HT-29 (cell line): Measurements from ENCODE around the gene GTF2H4. TPM values are rescaled to one million over a fixed set of nuclear protein-coding genes. Genes with fewer than 3 reads are reported as not detected.
"Not testable (repeated sequence)": the region's sequence is repeated elsewhere in the genome, so short reads cannot be mapped to it uniquely, and the experiment has no call there.

ENCODE experiments used
- DNase-seq: peaks from one replicate; pipeline ENCODE4 v3.0.0-alpha.2; 2015; ENCODE audit warnings: low spot score
- total RNA-seq: library from RNA; depleted of rRNA; stranded (reverse); fragments of >200 nt; shearing (Covaris generic); gene quantifications from 2 replicates; pipeline ENCODE4 v1.2.3, GENCODE V29; 2014; rRNA removed

GTF2H4 gene
- 18.9 and 20.2 TPM in 2 replicates for total RNA-seq

DNA sequence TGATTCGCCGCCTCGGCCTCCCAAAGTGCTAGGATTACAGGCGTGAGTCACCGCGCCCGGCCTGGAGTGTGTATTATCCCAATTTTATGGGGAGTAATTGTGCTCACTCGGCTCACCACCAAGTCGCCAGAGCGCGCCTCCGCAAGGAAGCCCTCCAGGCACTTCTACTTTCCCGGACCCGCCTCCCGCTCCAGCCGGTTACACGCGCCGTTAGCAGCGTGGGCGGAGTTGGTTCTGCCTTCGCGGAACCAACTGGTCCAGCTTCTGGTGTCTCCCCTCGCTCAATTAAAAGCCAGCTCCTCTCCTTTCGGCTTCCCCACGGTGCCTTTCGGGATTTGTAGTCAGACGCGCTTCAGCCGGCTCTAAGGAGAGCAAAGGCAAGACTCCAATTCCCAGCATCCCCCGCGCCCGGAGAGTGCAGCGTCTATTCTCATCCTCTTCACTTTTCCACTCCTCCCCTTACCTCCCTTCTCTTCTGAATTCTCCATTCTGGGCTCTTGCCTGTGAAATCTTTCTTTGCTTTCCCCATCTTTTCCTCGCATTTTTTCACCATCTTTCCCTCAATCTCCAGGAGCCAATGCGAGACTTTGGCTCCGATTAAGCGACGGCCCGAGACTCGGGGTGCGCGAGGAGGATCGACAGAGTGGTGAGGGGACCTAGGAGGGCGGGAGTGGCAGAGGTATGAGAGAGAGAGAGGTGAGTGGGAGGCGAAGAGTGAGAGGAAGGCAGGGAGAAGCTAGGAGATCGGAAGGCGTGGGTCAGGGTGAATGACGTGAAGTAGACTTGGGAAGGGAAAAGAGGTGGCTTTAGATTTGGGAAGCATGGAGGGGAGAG lies at the start of gene GTF2H4:
Gene GTF2H4, plus strand, starts transcription at position 450 of the 834 bp plus-strand sequence.
- DNase-seq: peak; percentile 99

DNA sequence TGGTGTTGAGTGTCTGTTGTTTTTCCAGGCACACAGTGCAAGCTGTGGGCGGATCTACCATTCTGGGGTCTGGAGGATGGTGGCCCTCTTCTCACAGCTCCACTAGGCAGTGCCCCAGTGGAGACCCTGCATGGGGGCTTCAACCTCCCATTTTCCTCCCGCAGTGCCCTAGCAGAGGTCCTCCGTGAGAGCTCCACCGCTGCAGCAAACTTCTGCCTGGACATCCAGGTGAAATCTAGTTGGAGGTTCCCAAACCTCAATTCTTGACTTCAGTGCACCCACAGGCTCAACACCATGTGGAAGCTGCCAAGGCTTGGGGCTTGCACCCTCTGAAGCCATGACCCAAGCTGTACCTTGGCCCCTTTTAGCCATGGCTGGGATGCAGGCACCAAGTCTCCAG lies 48.3 kb upstream of the GTF2H4 start:
- DNase-seq: not testable (repeated sequence)

DNA sequence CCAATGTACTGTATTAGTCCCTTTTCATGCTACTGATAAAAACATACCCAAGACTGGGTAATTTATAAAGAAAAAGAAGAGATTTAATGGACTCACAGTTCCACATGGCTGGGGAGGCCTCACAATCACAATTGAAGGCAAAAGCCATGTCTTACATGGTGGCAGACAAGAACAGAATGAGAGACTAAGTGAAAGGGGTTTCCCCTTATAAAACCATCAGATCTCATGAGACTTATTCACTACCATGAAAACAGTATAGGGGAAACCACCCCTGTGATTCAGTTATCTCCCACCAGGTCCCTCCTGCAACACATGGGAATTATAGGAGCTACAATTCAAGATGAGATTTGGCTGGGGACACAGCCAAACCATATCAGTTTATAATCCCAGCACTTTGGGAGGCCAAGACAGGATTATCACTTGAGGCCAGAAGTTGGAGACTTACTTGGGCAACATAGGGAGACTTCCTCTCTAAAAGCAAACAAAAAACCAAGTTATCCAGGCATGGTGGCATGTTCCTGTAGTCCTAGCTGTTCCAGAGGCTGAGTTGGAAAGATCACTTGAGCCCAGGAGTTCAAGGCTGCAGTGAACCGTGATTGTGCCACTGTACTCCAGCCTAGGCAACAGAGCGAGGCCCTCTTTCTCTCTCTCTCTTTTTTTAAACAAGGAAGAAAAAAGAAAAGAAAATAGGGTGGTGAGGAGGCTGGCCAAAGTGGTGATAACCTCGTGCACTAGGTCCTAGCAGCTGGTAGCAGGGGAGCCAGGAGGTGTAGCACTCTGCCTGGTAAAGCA lies 46.6 kb upstream of the GTF2H4 start:
- DNase-seq: no peak

DNA sequence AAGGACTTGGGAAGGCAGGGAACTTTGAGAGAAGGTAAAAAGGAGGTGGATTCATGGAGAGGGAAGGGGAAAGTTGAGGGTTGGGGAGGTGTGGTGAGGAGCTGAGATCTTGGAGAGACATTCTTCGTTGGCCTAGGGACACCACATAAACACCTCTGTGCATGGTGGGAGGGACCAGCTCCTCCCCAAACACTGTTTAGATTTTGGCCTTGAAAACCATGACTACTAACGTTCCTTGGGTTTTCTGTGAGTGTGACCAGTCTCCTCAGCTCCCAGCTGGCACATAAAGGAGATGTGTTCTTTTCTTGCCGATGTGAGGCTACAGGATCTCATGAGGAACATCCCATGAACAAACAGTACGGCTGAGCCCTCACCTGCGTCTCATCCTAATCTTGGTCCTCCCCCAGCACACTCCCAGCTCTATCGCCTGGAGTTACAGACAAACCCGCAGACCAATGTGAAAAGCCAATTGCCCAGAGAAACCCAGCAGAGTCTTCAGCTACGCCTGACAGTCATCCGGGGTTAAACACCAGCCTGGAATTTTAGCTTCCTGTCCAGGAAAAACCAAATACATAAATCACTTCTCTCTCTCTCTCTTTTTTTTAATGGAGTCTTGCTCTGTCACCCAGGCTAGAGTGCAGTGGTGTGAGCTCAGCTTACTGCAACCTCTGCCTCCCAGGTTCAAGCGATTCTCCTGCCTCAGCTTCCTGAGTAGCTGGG lies 45.7 kb upstream of the GTF2H4 start:
- no peak for DNase-seq

DNA sequence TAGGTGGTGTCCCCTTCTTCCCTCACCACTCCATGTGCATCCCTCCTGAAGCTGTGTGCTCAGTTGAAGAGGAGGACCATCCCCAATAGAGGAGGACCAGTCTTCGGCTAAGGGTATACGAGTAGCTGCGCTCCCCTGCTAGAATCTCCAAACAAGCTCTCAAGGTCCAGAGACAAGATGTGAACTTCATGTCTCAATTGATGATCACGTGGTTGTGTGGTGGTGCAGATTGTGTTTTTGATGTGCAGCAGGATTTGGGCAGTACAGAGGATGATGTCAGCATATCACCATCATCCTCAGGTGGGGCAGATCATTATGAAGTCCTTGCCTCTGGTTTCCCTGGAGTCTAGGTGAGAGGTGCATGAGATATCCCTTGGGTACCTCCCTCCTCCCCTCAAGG lies 43.7 kb upstream of the GTF2H4 start:
- no peak for DNase-seq

DNA sequence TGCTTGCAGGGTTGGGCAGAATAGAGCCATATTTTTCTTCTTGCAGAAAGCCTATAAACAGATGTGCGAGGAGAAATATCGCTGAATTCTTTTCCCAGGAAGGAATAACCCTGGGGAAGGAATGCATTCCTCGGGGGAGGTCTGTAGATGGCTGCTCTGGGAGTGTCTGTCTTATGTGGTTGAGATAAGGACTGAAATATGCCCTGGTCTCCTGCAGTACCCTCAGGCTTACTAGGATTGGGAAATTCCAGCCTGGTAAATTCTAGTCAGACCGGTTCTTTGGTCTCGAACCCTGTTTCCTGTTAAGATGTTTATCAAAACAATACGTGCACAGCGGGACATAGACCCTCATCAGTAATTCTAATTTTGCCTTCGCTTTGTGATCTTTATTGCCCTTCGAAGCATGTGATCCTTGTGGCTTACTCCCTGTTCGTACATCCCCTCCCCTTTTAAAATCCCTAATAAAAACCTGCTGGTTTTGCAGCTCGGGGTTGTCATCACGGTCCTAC lies 38.7 kb upstream of the GTF2H4 start:
- DNase-seq: not testable (repeated sequence)

DNA sequence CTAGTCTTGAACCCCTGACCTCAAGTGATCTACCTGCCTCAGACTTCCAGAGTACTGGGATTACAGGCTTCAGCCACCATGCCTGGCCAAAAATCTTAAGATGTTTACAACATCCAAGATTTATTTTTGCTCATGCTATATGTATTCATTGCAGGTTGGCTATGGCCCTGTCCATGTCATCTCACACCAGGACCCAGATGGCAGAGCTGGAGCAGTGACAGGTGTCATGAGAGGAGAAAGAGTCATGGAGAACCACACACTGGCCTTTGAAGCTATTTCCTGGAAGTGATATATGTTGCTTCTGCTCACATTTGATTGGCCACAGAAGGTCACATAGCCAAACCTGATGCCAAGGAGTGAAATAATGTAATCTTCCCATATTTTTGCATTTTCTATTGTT lies 37.5 kb upstream of the GTF2H4 start:
- DNase-seq: no peak

DNA sequence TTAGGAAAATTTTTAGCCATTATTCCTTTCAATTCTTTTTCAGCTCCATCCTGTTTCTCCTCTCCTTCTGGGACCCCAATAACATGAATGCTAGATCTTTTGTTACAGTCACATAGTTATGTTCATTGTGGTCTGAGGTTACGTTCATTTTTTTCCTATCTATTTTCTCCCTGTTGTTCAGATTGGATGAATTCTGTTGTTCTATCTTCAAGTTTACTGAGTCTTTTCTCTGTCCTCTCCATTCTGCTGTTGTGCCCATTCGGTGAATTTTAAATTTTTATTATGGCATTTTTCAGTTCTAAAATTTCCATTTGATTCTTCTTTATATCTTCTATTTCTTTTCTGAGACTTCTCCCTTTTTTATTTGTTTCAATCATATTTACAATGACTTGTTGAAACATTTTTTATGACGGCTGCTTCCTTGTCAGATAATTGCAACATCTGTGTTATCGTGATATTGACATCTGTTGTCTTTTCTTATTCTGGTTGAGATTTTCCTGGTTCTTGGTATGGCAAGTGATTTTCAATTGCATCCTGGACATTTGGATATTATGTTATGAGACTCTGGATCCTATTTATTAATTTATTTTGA lies 36.3 kb upstream of the GTF2H4 start:
- DNase-seq: no peak

DNA sequence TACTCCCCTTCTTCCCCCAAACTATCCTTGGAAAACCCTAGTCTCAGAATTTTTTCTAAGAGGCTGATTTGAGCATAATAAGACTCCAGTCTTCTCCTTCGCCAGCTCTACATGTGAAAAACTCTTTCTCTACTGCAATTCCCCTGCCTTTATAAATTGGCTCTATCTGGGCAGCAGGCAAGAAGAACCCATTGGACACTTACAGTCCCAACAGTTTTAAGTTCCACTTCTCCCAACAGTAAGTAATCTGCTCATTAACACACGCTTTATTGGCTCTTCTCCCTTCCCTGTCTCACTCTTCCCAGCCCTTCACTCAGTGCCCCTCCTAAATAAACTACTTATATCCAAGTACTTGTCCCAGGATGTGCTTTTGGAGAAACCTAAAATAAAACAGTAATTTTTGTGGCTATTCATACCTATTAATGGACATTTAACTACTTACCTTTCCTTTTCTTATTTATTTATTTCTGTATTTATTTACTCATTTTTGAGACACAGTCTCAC lies 34.8 kb upstream of the GTF2H4 start:
- no peak for DNase-seq

DNA sequence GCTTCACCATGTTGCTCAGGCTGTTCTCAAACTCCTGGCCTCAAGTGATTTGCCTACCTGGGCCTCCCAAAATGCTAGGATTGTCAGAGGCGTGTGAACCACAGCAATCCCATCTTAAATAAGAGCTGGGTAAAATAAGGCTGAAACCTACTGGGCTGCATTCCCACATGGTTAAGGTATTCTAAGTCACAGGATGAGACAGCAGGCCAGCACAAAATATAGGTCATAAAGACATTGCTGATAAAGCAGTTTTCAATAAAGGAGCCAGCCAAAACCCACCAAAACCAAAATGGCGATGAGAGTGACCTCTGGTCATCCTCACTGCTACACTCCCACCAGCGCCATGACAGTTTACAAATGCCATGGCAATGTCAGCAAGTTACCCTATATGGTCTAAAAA lies 34.2 kb upstream of the GTF2H4 start:
- not testable (repeated sequence) for DNase-seq

DNA sequence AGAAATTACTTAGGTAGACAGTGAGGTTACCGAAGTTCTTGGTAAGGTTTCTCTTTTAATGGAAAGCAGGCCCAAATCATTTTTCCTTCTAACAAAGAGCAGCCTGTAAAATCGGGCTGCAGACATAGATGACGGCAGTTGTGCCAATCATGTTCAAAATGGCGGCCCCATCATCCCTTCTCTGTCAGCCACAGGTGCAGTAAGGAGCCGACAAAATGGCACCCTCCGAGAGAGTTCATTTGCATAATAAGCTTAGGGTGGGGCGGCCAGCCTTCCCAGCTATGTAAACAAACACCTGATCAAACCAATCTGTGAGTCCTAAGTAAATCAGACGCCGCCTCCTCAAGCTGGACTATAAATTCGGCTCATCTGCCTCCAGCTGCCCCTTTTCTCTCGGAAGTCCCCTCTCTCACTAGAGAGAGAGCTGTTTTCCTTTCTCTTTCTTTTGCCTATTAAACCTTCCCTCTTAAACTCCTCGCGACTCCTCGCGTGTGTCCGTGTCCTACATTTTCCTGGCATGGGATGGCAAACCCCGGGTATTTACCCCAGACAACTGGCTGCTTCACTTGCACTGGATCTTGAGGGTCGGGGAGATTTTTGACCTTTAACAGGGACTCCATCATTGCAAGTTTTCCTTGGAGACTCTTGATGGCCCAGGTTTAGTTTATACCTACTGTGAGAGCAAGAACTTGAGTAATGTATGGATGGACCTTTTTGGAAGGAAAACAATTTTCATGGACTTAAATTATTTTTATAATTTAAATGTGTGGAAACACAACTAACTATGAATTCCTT lies 32.6 kb upstream of the GTF2H4 start:
- DNase-seq: no peak

DNA sequence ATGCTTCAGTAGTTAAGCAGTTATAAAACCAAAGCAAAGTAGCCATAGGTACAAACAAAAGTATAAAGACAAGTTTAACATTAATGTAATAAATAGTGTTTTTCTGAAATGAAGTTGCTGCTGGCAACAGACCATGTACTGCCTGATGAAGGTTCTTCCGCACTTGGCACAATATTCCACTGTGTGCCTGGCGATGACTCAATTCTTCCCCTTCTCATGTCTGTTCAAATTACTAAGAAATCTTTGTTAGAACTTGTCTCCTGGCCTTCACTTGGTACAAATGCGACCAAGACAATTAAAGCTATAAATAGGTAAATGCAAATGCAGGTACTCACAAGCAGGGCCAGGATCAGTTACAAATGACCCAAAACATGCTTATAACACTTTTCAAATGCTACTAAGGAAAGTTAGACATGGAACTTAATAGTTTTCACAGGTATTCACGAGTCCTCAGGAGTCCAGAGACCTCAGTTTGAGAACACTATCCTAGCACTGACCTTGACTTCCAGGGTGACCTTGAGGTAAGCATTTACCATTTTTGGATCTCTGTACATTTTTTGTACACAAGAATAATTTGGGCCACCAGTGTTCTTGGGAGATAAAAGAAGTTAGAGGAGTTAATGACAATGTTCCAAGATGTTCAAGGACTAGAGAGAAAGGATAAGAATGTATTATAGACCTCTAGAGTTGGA lies 31.8 kb upstream of the GTF2H4 start:
- DNase-seq: no peak

DNA sequence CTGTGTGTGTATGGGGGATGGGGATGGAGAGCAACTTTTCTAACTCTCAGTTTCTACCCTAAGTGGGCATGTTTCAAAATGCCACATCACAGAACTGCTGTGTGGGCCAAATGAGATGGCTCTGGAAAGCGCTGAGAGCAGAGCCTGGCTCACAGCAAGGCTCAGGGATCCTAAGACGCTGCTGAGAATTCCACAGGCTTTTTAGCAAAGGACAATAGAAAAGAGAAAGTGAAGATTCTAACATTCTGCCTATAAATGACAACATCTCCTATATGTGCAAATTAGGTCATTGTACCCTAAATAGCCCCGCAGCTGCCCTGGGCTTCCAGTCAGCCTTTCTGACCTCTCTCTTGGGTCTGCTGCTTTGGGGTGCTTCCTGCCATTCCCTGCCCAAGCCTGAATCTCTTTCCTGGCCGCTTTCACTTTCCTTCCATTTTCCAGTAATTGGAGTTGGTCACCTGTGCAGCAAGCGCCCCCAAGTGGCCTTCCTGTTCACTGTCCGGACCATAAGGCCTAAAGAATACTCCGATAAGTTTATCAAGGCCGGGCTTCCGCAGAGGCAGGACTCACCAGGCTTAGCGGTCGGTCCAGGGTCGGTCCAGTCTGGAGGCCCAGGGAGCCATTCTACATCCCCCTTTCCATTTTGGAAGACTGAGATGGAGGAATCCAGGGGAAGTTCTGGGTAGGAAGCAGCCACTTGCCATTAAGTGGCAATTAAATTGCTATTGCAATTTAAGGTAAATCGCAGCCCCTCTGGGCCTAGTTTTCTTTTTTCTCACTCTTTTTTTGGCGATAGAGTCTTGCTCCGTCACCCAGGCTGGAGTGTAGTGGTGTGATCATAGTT lies 30.4 kb upstream of the GTF2H4 start:
- DNase-seq: peak; percentile 95

DNA sequence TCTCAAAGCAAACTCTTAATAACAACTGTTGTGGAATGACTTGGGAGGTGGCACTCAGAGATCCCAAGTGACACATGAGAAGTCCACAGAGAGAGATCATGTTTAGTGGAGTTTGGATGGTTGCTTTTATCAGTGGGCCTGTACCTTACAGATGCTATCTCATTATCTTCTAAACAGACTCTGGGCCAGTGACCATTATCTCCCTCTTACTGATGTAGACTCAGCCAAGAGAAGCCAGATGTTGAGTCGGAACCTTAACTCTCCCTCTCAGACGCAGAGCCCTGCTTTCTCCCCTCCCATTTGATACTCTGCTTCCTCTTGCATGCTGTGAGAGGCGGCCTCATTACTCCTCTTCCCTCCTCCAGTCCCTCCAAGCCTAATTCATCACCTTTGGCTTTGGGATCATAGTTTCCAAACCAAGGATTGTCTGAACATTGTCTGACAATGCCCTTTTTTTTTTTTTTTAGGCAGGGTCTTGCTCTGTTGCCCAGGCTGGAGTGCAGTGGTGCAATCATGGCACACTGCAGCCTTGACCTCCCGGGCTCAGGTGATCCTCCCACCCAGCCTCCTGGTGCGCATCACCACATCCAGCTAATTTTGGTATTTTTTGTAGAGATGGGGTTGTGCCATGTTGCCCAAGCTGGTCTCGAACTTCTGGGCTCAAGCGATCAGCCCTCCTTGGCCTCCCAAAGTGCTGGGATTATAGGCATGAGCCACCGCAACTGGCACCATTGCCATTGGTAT lies 28.2 kb upstream of the GTF2H4 start:
- DNase-seq: no peak

DNA sequence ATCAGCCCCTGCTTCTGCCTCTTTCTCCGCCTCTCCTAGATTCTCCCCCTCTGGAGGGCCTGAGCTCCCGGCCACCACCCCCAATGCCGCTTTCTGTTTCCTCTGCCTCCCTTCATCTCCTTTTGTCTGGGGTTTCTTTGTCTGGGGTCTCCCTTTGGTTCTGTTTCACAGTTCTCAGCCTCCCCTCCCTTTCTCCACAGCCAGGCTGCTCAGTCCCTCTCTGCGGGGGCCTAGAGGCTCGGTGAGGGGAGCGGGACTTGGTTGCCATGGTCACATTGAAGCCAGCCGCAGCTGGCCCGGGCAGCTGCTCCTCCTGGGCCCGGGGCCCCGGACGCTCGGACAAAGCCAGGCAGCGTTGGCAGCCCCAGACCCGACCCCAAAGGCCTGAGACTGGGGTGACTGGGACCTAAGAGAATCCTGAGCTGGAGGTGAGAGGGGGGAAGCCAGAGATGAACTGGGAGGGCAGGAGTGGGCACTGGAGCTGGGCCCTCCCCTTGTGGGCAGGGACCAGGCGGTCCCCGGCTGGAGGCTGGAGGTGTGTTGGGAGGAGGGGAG lies 27.2 kb upstream of the GTF2H4 start:
- DNase-seq: no peak

DNA sequence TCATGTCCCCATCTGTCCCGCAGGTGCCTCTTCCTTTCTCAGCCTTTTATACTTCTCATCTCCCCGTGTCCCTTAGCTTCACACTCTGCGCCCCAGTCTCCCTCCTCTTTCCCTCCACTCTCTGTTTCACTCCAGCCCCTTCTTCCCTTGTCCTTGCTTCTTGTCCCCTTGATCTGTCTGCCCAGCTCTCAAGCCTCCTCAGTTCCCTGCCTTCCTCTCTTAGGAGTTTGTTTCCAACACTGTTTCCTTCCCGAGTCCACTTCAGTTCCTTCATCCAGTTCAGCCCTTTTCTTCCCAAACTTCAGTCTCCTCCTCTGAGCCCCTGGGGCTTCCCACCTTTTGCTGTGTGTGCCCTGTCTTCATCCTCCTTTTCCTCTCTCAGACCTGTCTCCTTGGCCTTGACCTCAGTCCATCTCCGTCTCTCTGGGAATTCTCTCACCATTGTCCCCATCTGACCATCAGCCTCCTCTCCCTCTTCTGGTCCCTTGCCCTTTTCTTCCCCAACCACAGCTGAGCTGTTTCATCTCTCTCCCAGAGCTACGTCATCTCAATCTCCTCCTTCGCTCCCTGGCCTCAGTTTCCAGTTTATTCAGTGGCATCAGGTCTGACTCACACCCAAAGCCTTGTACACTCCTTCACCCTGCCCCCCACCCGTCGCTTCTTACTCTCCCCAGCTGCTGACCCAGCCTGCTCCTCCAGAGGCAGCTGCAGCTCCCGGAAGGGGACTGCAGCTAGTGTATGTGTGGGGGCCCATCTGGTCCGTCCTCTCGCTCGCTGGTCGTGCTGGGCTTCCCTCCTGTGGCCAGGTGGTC lies 26.4 kb upstream of the GTF2H4 start:
- no peak for DNase-seq

DNA sequence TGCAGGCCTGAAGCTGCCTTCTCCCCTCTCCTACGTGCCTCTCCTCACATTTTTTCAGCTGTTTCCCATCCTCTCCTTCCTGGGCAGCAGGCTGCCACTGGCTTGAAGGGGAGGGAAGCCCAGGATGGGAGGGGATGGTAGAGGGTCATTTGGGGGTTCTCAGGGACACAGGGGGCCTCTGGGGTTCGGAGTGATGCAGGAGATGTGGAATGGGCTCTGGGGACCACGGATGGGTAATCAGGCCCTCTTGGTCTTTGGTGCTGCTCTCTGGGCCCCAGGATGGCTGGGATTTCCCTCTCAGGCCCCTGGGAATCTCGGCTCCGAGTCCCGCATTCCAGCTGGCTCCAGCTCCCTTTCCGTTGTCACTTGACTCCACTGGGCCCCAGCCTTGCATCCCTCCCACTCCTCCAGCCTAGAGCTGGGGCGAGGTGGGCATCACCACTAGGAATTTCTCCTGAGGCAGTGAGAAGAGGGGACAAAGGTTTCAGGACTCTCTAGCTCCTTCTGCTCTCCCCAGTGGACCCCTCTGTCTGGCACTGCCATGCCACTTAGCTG lies 25.7 kb upstream of the GTF2H4 start:
- DNase-seq: no peak
